OCI-LY1 (cell line): ENCODE measurements around the gene BACH1.

Source experiments
- CTCF ChIP-seq: fragments of 200-600 bp; sonication (generic), shearing (Covaris generic); IDR thresholded peaks from 2 replicates; pipeline ENCODE4 v1.5.1; 2017; ENCODE audit warnings: mild to moderate bottlenecking, antibody characterized with exemption, low read length, moderate library complexity, mixed read lengths
- EZH2 ChIP-seq: fragments of 200-600 bp; sonication (generic), shearing (Covaris generic); IDR thresholded peaks from 2 replicates; pipeline ENCODE4 v1.8.0; 2017; ENCODE audit warnings: borderline replicate concordance, mixed run types, mild to moderate bottlenecking, antibody characterized with exemption, low read length, moderate library complexity, mixed read lengths

DNA sequence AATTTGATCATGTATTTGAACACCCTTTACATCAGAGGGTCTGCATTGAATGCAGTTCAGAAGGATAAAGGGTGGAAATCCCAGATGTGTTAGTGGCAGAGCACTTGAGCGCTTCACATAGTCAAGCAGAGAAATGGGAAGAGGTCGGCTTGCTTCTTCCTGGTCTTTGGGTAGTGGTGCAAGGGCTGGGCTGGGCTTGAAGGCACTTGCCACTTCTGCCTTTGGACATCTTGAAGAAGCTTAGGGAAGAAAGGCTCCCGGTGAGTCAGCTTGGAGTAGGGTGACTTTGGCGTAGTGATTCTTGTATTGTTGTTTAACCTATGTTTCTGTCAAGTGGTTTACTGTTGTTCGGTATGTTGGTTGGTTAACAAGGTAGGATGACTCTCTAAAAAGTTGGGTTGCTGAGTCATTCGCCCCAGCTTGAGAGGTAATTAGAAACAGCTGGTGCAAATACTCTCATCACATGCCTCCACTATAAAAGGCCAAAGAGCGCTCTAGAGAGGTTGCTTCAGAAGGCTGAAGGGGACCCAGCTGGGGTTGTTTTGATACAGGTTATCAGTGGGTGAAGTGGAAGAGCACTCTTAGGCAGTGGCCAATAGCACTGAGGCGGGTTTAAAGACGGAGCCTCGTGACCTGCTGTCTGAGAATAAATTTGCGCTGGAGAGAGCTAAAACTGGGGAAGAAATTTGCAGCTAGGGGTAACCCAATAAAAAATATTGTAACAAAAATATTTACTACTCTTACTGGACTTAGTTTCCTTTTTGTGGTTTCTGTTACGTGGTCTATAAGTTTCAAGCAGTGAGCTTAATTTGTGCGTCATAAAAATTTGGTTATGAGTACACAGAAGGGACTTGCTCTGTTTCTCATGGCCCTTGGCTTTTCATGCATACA is 1.4 kb downstream of the BACH1 start:
- TF ChIP-seq CTCF: no peak
- TF ChIP-seq EZH2: no peak
